Endothelial cell of umbilical vein (primary cell): Measurements from ENCODE around the gene CSNK1G2. TPM values are rescaled to one million over a fixed set of nuclear protein-coding genes. Genes with fewer than 3 reads are reported as not detected.

Source experiments
- BruUV-seq: library from RNA; stranded (reverse); fragments of 400-500 nt; replicated peaks from 2 replicates; lab custom pipeline; 2021; lab: Mats Ljungman, UMichigan
- CTCF ChIA-PET: fragments of 300-600, 350-600 bp; sonication (Branson Sonifier 250); formaldehyde crosslinking; loops from one replicate; lab custom pipeline; 2021; ENCODE audit warnings: antibody characterized with exemption, inconsistent platforms; lab: Charles Lee
- POLR2A ChIA-PET: fragments of 300-600, 350-600 bp; sonication (Branson Sonifier 250); formaldehyde crosslinking; loops from one replicate; lab custom pipeline; 2021; ENCODE audit warnings: antibody characterized with exemption, inconsistent platforms; lab: Charles Lee
- DNase-seq: peaks from one replicate; pipeline ENCODE4 v3.0.0-alpha.2; 2011; ENCODE audit warnings: low read depth, low spot score
- FAIRE-seq: peaks from 2 replicates; lab custom pipeline; 2011; peaks lifted over from hg19 to GRCh38; lab: Jason Lieb, UNC
- H2AFZ ChIP-seq: 2 replicates; pipeline ENCODE4 v1.6.0; 2012; ENCODE audit warnings: low read depth, low read length, control low read depth, inconsistent platforms
- H3K27ac ChIP-seq: 2 replicates; pipeline ENCODE4 v1.5.1; 2011; ENCODE audit warnings: low read depth, mild to moderate bottlenecking, control low read depth, low read length, moderate library complexity; ENCODE audit not compliant: insufficient read depth
- H3K27me3 ChIP-seq, 2 experiments: 2 replicates each; pipeline versions ENCODE4 v1.6.0 to v1.6.1; 2011; ENCODE audit warnings: low read length in 2 of 2, mixed read lengths in 1 of 2; ENCODE audit not compliant: control insufficient read depth in 2 of 2, insufficient read depth in 2 of 2
- H3K36me3 ChIP-seq, 2 experiments: 2 replicates in 1 of 2; 3 replicates in 1 of 2; pipeline ENCODE4 v1.5.1; 2011; ENCODE audit warnings: low read length in 2 of 2, mild to moderate bottlenecking in 1 of 2, moderate library complexity in 1 of 2; ENCODE audit not compliant: control insufficient read depth in 2 of 2, insufficient read depth in 2 of 2; ENCODE audit errors: extremely low read depth in 1 of 2
- H3K4me1 ChIP-seq: 3 replicates; pipeline ENCODE4 v1.5.1; 2011; ENCODE audit warnings: mild to moderate bottlenecking, low read length; ENCODE audit not compliant: control insufficient read depth, insufficient read depth; ENCODE audit errors: extremely low read depth
- H3K4me2 ChIP-seq: 2 replicates; pipeline ENCODE4 v1.6.1; 2011; ENCODE audit warnings: low read length, control low read depth, mixed read lengths; ENCODE audit not compliant: insufficient read depth
- H3K4me3 ChIP-seq, 3 experiments: fragments of 200-600 bp in 1 of 3; sonication (generic), shearing (Covaris generic) in 1 of 3; replicated peaks in 1 of 3; 2 replicates each; pipeline ENCODE4 v1.5.1; 2011 to 2016; ENCODE audit warnings: control low read depth in 3 of 3, low read length in 3 of 3, mild to moderate bottlenecking in 2 of 3, inconsistent platforms in 1 of 3, low read depth in 1 of 3, moderate library complexity in 1 of 3; ENCODE audit not compliant: insufficient read depth in 1 of 3
- H3K79me2 ChIP-seq: 2 replicates; pipeline ENCODE4 v1.6.0; 2012; ENCODE audit warnings: low read length, inconsistent platforms; ENCODE audit not compliant: control insufficient read depth, insufficient read depth
- H3K9ac ChIP-seq: replicated peaks from 2 replicates; pipeline ENCODE3; 2011; ENCODE audit warnings: low read length, control low read depth; ENCODE audit not compliant: insufficient read depth; ENCODE audit errors: extremely low read depth
- H3K9me1 ChIP-seq: replicated peaks from 3 replicates; pipeline ENCODE4 v1.6.0; 2011; ENCODE audit warnings: mild to moderate bottlenecking, low read length; ENCODE audit not compliant: control insufficient read depth, insufficient read depth; ENCODE audit errors: extremely low read depth
- H3K9me3 ChIP-seq: replicated peaks from 2 replicates; pipeline ENCODE4 v1.5.1; 2012; ENCODE audit warnings: low read length, inconsistent platforms; ENCODE audit not compliant: control insufficient read depth, insufficient read depth
- H4K20me1 ChIP-seq: replicated peaks from 2 replicates; pipeline ENCODE3; 2011; ENCODE audit warnings: mild to moderate bottlenecking, low read length; ENCODE audit not compliant: control insufficient read depth, insufficient read depth; ENCODE audit errors: extremely low read depth
- EZH2 ChIP-seq: IDR thresholded peaks from 2 replicates; pipeline ENCODE4 v1.6.1; 2012; ENCODE audit warnings: borderline replicate concordance, low read depth, mild to moderate bottlenecking, moderate library complexity, low read length, inconsistent platforms; ENCODE audit not compliant: severe bottlenecking
- FOS ChIP-seq: IDR thresholded peaks from 2 replicates; pipeline ENCODE4 v1.6.1; 2011; ENCODE audit warnings: mild to moderate bottlenecking, low read length, moderate library complexity, borderline replicate concordance; ENCODE audit not compliant: insufficient read depth
- GATA2 ChIP-seq: IDR thresholded peaks from 2 replicates; pipeline ENCODE4 v1.7.0; 2011; ENCODE audit warnings: low read depth, mild to moderate bottlenecking, moderate library complexity, mixed read lengths, low read length; ENCODE audit not compliant: insufficient read length, insufficient read depth
- JUN ChIP-seq: IDR thresholded peaks from 2 replicates; pipeline ENCODE4 v1.6.1; 2011; ENCODE audit warnings: borderline replicate concordance, low read depth; ENCODE audit not compliant: insufficient read length, insufficient read depth
- MYC ChIP-seq: IDR thresholded peaks from one replicate; pipeline ENCODE4 v1.6.1; 2011; ENCODE audit warnings: mild to moderate bottlenecking, low read depth, low read length
- POLR2A ChIP-seq: IDR thresholded peaks from 2 replicates; pipeline ENCODE4 v1.6.1; 2012; ENCODE audit warnings: low read depth, mild to moderate bottlenecking, control low read depth, low read length
- POLR2AphosphoS5 ChIP-seq: IDR thresholded peaks from 2 replicates; pipeline ENCODE4 v1.6.1; 2012; ENCODE audit warnings: low read depth, mild to moderate bottlenecking, control low read depth, low read length, moderate library complexity; ENCODE audit not compliant: insufficient read depth
- dilution Hi-C: fragments of 300-500 bp; cut with MboI; formaldehyde crosslinking; loops from one replicate; pipeline ENCODE4 v1.15.0; 2019; ENCODE audit warnings: low sequenced_read_pairs; ENCODE audit not compliant: extremely low pct_ligation_motif_present
- intact Hi-C: fragments of 100-400 bp; cut with micrococcal nuclease; formaldehyde crosslinking; loops from one replicate; pipeline ENCODE4 v1.10.0; 2022
- polyA plus RNA-seq, 4 experiments: library from polyadenylated mRNA; depleted of rRNA in 3 of 4; stranded (reverse) in 3 of 4; unstranded in 1 of 4; fragments of >200 nt; gene quantifications; 2 replicates each; pipeline versions ENCODE4 v1.2.1 to v1.2.3, GENCODE V29; 2011 to 2012; ENCODE audit warnings: missing spikeins in 1 of 4
- total RNA-seq: library from RNA; stranded (reverse); gene quantifications from 2 replicates; pipeline ENCODE4 v1.2.3, GENCODE V29; 2021
- TF ChIP-seq, protein P1 (sequence below), 2 donors: IDR thresholded peaks; 1 replicate in 1 of 2; 2 replicates in 1 of 2; pipeline ENCODE4 v1.5.1; 2011; ENCODE audit warnings: low read length in 2 of 2, mild to moderate bottlenecking in 2 of 2, moderate library complexity in 2 of 2, control low read depth in 1 of 2, inconsistent platforms in 1 of 2, low read depth in 1 of 2; ENCODE audit not compliant: insufficient read depth in 1 of 2; ENCODE audit errors: extremely low read depth in 1 of 2
- TF ChIP-seq, protein P2 (sequence below): IDR thresholded peaks from 2 replicates; pipeline ENCODE4 v1.6.1; 2011; ENCODE audit not compliant: insufficient read depth, insufficient read length

Gene CSNK1G2
- total and polyA plus RNA-seq, 2 donors (not counting 3 experiments of a cell fraction or from before 2014, with no cell fraction given) = 96.6 to 110 TPM

DNA sequence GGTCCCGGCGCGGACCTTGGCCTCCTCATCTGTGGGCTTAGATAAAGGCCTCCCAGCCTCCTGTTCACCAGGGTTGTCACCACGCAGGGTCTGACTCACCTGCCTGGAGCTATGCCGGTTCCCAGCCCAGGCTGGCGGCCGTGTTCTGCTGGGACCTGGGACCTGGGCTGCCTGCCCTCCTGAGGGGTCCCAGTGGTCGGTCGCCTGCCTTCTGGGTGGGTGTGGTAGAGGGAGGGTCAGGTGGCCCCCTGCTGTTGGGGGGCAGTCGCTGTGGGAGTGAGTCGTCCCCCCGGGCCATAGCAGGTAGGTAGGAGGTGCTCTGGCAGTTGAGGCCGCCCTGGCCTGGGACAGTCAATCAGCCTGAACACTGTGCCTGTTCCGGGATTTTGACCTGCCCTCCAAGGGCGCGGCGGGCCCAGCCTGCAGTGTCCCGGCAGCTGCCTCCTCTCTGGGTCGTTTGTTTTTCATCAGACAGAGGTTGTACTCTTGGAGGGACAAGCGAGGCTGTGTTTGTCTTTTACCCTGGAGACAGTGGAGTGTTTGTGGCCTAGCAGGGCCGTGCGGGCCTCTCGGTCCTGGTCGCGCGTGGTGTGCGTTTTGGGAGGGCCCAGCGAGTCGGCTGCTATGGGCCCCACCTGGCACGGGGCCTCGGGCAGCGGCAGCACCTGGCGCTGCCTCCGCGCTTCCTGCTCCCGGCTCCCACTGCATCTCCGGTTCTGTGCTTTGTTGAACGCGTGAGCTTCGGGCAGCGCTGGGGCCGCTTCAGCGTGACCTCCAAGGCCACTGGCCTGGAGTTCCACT, 33.2 kb upstream of the CSNK1G2 start:
- no peak overlapping the region for H3K4me3 ChIP-seq
- DNase-seq (no peak), FAIRE-seq (no peak)
- H3K4me1 ChIP-seq = no peaks in the 10 kb centered on the region
- H2AFZ ChIP-seq = no peak overlapping the region
- peaks cover 0 to under 1% of the 10 kb centered on the region in 2 experiments for H3K36me3 ChIP-seq
- BruUV-seq = no TSS peak
- H4K20me1 ChIP-seq = no peaks in the 10 kb centered on the region
- H3K27ac ChIP-seq = no peak overlapping the region
- no peak overlapping the region for H3K9ac ChIP-seq
- no peaks in the 10 kb centered on the region for H3K9me3 ChIP-seq
- no peak overlapping the region for H3K4me2 ChIP-seq
- intact Hi-C loops (no loop called here), dilution Hi-C loops (no loop called here)
- no peaks in the 10 kb centered on the region for H3K27me3 ChIP-seq
- POLR2A ChIA-PET = no interaction called here
- CTCF ChIA-PET = no interaction called here
- peaks cover 54% of the 10 kb centered on the region for H3K79me2 ChIP-seq
- H3K9me1 ChIP-seq = no peaks in the 10 kb centered on the region
- TF ChIP-seq FOS (no peak), POLR2A (no peak), EZH2 (no peak)
- TF ChIP-seq, protein P1, sequence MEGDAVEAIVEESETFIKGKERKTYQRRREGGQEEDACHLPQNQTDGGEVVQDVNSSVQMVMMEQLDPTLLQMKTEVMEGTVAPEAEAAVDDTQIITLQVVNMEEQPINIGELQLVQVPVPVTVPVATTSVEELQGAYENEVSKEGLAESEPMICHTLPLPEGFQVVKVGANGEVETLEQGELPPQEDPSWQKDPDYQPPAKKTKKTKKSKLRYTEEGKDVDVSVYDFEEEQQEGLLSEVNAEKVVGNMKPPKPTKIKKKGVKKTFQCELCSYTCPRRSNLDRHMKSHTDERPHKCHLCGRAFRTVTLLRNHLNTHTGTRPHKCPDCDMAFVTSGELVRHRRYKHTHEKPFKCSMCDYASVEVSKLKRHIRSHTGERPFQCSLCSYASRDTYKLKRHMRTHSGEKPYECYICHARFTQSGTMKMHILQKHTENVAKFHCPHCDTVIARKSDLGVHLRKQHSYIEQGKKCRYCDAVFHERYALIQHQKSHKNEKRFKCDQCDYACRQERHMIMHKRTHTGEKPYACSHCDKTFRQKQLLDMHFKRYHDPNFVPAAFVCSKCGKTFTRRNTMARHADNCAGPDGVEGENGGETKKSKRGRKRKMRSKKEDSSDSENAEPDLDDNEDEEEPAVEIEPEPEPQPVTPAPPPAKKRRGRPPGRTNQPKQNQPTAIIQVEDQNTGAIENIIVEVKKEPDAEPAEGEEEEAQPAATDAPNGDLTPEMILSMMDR (IDR thresholded peaks at IDR 0.05; ENCODE audit: extremely low read depth in 1 of 2, insufficient read depth in 1 of 2, low read depth in 1 of 2, low read length in 2 of 2) = no peak
- TF ChIP-seq, protein P2, sequence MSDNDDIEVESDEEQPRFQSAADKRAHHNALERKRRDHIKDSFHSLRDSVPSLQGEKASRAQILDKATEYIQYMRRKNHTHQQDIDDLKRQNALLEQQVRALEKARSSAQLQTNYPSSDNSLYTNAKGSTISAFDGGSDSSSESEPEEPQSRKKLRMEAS = no peak

DNA sequence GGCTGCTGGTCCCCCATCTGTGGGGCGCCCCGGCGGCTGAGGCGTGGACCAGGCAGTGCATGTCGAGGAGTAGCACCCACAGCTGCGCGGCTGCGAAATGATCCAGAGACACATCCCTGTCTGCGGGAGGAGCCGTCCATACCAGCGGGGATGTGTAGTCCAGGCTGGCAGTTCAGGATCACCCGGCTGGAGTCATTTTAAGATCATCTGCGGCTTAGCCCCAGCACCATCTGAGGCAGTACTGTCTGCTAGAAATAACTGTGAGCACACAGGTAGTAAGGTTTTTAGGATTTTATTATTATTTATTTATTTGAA, 32.7 kb upstream of the CSNK1G2 start:
- dilution Hi-C loops = no loop called here
- ChIA-PET POLR2A (no interaction called here), CTCF (no interaction called here)
- Histone ChIP-seq H2AFZ (no peak overlapping the region), H3K27me3 (no peaks in the 10 kb centered on the region), H3K27ac (no peak overlapping the region), H3K4me2 (no peak overlapping the region), H3K9ac (no peak overlapping the region), H3K79me2 (peaks cover 56% of the 10 kb centered on the region), H3K36me3 (peaks cover 0 to 6% of the 10 kb centered on the region in 2 experiments), H3K4me1 (no peaks in the 10 kb centered on the region), H3K9me3 (no peaks in the 10 kb centered on the region), H3K4me3 (no peak overlapping the region), H3K9me1 (no peaks in the 10 kb centered on the region), H4K20me1 (no peaks in the 10 kb centered on the region)
- FAIRE-seq (no peak), DNase-seq (no peak)
- TF ChIP-seq MYC (no peak), EZH2 (no peak), GATA2 (no peak), FOS (no peak), POLR2A (no peak), POLR2AphosphoS5 (no peak), JUN (no peak)
- TF ChIP-seq, protein P1 (IDR thresholded peaks at IDR 0.05; ENCODE audit: extremely low read depth in 1 of 2, insufficient read depth in 1 of 2, low read depth in 1 of 2, low read length in 2 of 2) = no peak
- TF ChIP-seq, protein P2 = no peak
- BruUV-seq = no TSS peak
- intact Hi-C loops = no loop called here
